GM19239 (cell line): ENCODE measurements around the gene FGF9.

Experiments
- DNase-seq: peaks from one replicate; pipeline ENCODE4 v3.0.0; 2011; ENCODE audit warnings: low spot score; ENCODE audit not compliant: insufficient read length
- FAIRE-seq: peaks from 2 replicates; lab custom pipeline; 2011; peaks lifted over from hg19 to GRCh38; lab: Jason Lieb, UNC

The FGF9 gene

GRCh38 chr13:21701460-21701859 is 30.6 kb downstream of the FGF9 start:
- DNase-seq = no peak
- no peak for FAIRE-seq

- FAIRE-seq (no peak), DNase-seq (no peak)
Measured at GRCh38 chr13:21703846-21704245, 33.0 kb downstream of the FGF9 start.

- FAIRE-seq (no peak), DNase-seq (no peak)
Measured at GRCh38 chr13:21707586-21707985, 36.7 kb downstream of the FGF9 start.

- FAIRE-seq = no peak
- no peak for DNase-seq
Measured at GRCh38 chr13:21709697-21710096, 38.8 kb downstream of the FGF9 start.

- no peak for FAIRE-seq
- no peak for DNase-seq
Measured at GRCh38 chr13:21710163-21710562, 39.3 kb downstream of the FGF9 start.

GRCh38 chr13:21717817-21718216 is 46.9 kb downstream of the FGF9 start:
- DNase-seq (no peak), FAIRE-seq (no peak)

- FAIRE-seq (no peak), DNase-seq (no peak)
Measured at GRCh38 chr13:21719463-21719862, 48.6 kb downstream of the FGF9 start.

- no peak for DNase-seq
- FAIRE-seq = no peak
Measured at GRCh38 chr13:21723807-21724505, 53.1 kb downstream of the FGF9 start.

- DNase-seq = no peak
- FAIRE-seq = no peak
Measured at GRCh38 chr13:21730186-21730880, 59.5 kb downstream of the FGF9 start.

GRCh38 chr13:21733475-21734263 is 62.8 kb downstream of the FGF9 start:
- FAIRE-seq (no peak), DNase-seq (no peak)

GRCh38 chr13:21734961-21735360 is 64.1 kb downstream of the FGF9 start:
- no peak for FAIRE-seq

GRCh38 chr13:21735701-21736401 is 65.0 kb downstream of the FGF9 start:
- FAIRE-seq (no peak), DNase-seq (no peak)

More at GRCh38 chr13:21734961-21735360, 64.1 kb downstream of the FGF9 start:
- no peak for DNase-seq

- FAIRE-seq (no peak), DNase-seq (no peak)
Measured at GRCh38 chr13:21736926-21737325, 66.1 kb downstream of the FGF9 start.

GRCh38 chr13:21738630-21739029 is 67.8 kb downstream of the FGF9 start:
- no peak for DNase-seq
- no peak for FAIRE-seq

- no peak for FAIRE-seq
Measured at GRCh38 chr13:21739771-21740170, 68.9 kb downstream of the FGF9 start.

GRCh38 chr13:21741396-21741979 is 70.6 kb downstream of the FGF9 start:
- FAIRE-seq = no peak

More at GRCh38 chr13:21739771-21740170, 68.9 kb downstream of the FGF9 start:
- DNase-seq = no peak

GRCh38 chr13:21742096-21742495 is 71.2 kb downstream of the FGF9 start:
- DNase-seq (no peak), FAIRE-seq (no peak)

More at GRCh38 chr13:21741396-21741979, 70.6 kb downstream of the FGF9 start:
- no peak for DNase-seq

- DNase-seq = no peak
- no peak for FAIRE-seq
Measured at GRCh38 chr13:21744149-21744548, 73.3 kb downstream of the FGF9 start.

- FAIRE-seq = no peak
- DNase-seq = no peak
Measured at GRCh38 chr13:21745307-21745706, 74.4 kb downstream of the FGF9 start.

GRCh38 chr13:21747456-21747855 is 76.6 kb downstream of the FGF9 start:
- no peak for FAIRE-seq

More at GRCh38 chr13:21747456-21747855, 76.6 kb downstream of the FGF9 start:
- DNase-seq = no peak
